B cell (primary cell): ENCODE results near the gene LY9.

Experiments
- CTCF ChIP-seq: fragments of 200-600 bp; IDR thresholded peaks from one replicate; pipeline ENCODE4 v1.8.0; 2022; ENCODE audit warnings: antibody characterized with exemption, mild to moderate bottlenecking
- EZH2 ChIP-seq: IDR thresholded peaks from 2 replicates; pipeline ENCODE4 v1.6.1; 2012; ENCODE audit warnings: borderline replicate concordance, low read depth, mild to moderate bottlenecking, moderate library complexity, low read length; ENCODE audit not compliant: insufficient read depth, poor library complexity, severe bottlenecking

- no peak for TF ChIP-seq CTCF
- no peak for TF ChIP-seq EZH2
Observed at GRCh38 chr1:160794376-160794775, 1.6 kb upstream of the LY9 start.
